ENCODE data around the gene PCP4L1.
"Not testable (repeated sequence)": the region's sequence is repeated elsewhere in the genome, so short reads cannot be mapped to it uniquely, and the experiment has no call there.

Gene PCP4L1

GRCh38 chr1:161227196-161227871 lies 31.2 kb upstream of the PCP4L1 start:
- FAIRE-seq (peak; percentile 88), DNase-seq (ENCODE audit: insufficient read length, low spot score) (peak; percentile 67)

- FAIRE-seq = no peak
- no peak for DNase-seq (ENCODE audit: insufficient read length, low spot score)
Measured at GRCh38 chr1:161228032-161228431, 30.5 kb upstream of the PCP4L1 start.

GRCh38 chr1:161229896-161230295 lies 28.6 kb upstream of the PCP4L1 start:
- no peak for DNase-seq (ENCODE audit: insufficient read length, low spot score)
- no peak for FAIRE-seq

- no peak for FAIRE-seq
- DNase-seq (ENCODE audit: insufficient read length, low spot score) = no peak
Measured at GRCh38 chr1:161230762-161231161, 27.8 kb upstream of the PCP4L1 start.

GRCh38 chr1:161233102-161233501 lies 25.4 kb upstream of the PCP4L1 start:
- FAIRE-seq (no peak), DNase-seq (ENCODE audit: insufficient read length, low spot score) (no peak)

GRCh38 chr1:161235957-161236775 lies 22.4 kb upstream of the PCP4L1 start:
- FAIRE-seq = no peak
- no peak for DNase-seq (ENCODE audit: insufficient read length, low spot score)

- FAIRE-seq (no peak), DNase-seq (ENCODE audit: insufficient read length, low spot score) (no peak)
Measured at GRCh38 chr1:161238039-161238473, 20.5 kb upstream of the PCP4L1 start, which contains the start of gene NR1I3. Gene NR1I3, minus strand, starts transcription at chr1:161238203. Its CDS starts 1,638 bp downstream, at chr1:161236565.

GRCh38 chr1:161241682-161242081 lies 16.9 kb upstream of the PCP4L1 start:
- DNase-seq (ENCODE audit: insufficient read length, low spot score) = no peak
- FAIRE-seq = no peak

- DNase-seq (ENCODE audit: insufficient read length, low spot score) (no peak), FAIRE-seq (no peak)
Measured at GRCh38 chr1:161242313-161242712, 16.2 kb upstream of the PCP4L1 start.

- FAIRE-seq (no peak), DNase-seq (ENCODE audit: insufficient read length, low spot score) (no peak)
Measured at GRCh38 chr1:161244888-161245287, 13.7 kb upstream of the PCP4L1 start.

GRCh38 chr1:161250100-161250499 lies 8.4 kb upstream of the PCP4L1 start:
- DNase-seq (ENCODE audit: insufficient read length, low spot score); FAIRE-seq: not testable (repeated sequence)

- DNase-seq (ENCODE audit: insufficient read length, low spot score) (no peak), FAIRE-seq (no peak)
Measured at GRCh38 chr1:161250829-161251228, 7.7 kb upstream of the PCP4L1 start.

- FAIRE-seq (no peak), DNase-seq (ENCODE audit: insufficient read length, low spot score) (no peak)
Measured at GRCh38 chr1:161251579-161251978, 7.0 kb upstream of the PCP4L1 start.

GRCh38 chr1:161255302-161255701 lies 3.2 kb upstream of the PCP4L1 start:
- not testable (repeated sequence) for FAIRE-seq; DNase-seq (ENCODE audit: insufficient read length, low spot score)

- not testable (repeated sequence) for FAIRE-seq; DNase-seq (ENCODE audit: insufficient read length, low spot score)
Measured at GRCh38 chr1:161255955-161256520, 2.5 kb upstream of the PCP4L1 start.

GRCh38 chr1:161257109-161257508 lies 1.4 kb upstream of the PCP4L1 start:
- not testable (repeated sequence) for DNase-seq (ENCODE audit: insufficient read length, low spot score); FAIRE-seq

GRCh38 chr1:161259345-161259702 lies 779 bp downstream of the PCP4L1 start:
- DNase-seq (ENCODE audit: insufficient read length, low spot score) = no peak
- no peak for FAIRE-seq

GRCh38 chr1:161259765-161260164 lies 1.2 kb downstream of the PCP4L1 start:
- no peak for FAIRE-seq
- no peak for DNase-seq (ENCODE audit: insufficient read length, low spot score)

- FAIRE-seq = peak; percentile 57
Measured at GRCh38 chr1:161260376-161261260, 2.1 kb downstream of the PCP4L1 start.

More at GRCh38 chr1:161260376-161261260, 2.1 kb downstream of the PCP4L1 start:
- no peak for DNase-seq (ENCODE audit: insufficient read length, low spot score)

Measured in GM19239 (cell line).